HL-60 (cell line): ENCODE measurements around the gene LYSMD3.

Experiments used
- DNase-seq, 2 experiments: peaks; one replicate each; pipeline ENCODE4 v3.0.0-alpha.2; 2010 to 2020; ENCODE audit warnings: low read depth in 1 of 2, low spot score in 1 of 2
- H3K27ac ChIP-seq: fragments of 250-450 bp; sonication (Bioruptor Pico); replicated peaks from 2 replicates; pipeline ENCODE4 v1.5.1; 2020; ENCODE audit warnings: mild to moderate bottlenecking, moderate library complexity
- H3K27me3 ChIP-seq: fragments of 250-450 bp; sonication (Bioruptor Pico); 2 replicates; pipeline ENCODE4 v1.5.1; 2021; ENCODE audit warnings: mild to moderate bottlenecking, moderate library complexity; ENCODE audit not compliant: insufficient read depth, poor library complexity, severe bottlenecking
- H3K4me3 ChIP-seq: replicated peaks from 2 replicates; pipeline ENCODE4 v1.5.1; 2011; ENCODE audit warnings: mild to moderate bottlenecking, control low read depth, low read length; ENCODE audit not compliant: insufficient read depth
- GABPA ChIP-seq: IDR thresholded peaks from 2 replicates; pipeline ENCODE4 v1.6.1; 2012; ENCODE audit warnings: low read depth
- POLR2AphosphoS5 ChIP-seq: IDR thresholded peaks from 2 replicates; pipeline ENCODE4 v1.6.1; 2012; ENCODE audit warnings: low read depth
- REST ChIP-seq: IDR thresholded peaks from 2 replicates; pipeline ENCODE4 v1.6.1; 2012; ENCODE audit warnings: low read depth; ENCODE audit not compliant: insufficient replicate concordance
- SPI1 ChIP-seq: IDR thresholded peaks from 2 replicates; pipeline ENCODE4 v1.6.1; 2012; ENCODE audit warnings: low read depth, mild to moderate bottlenecking, borderline replicate concordance
- TF ChIP-seq, protein P1 (sequence below): IDR thresholded peaks from one replicate; pipeline ENCODE4 v1.5.1; 2011; ENCODE audit warnings: low read length, control low read depth, inconsistent platforms; ENCODE audit not compliant: insufficient read depth

The LYSMD3 gene

DNA sequence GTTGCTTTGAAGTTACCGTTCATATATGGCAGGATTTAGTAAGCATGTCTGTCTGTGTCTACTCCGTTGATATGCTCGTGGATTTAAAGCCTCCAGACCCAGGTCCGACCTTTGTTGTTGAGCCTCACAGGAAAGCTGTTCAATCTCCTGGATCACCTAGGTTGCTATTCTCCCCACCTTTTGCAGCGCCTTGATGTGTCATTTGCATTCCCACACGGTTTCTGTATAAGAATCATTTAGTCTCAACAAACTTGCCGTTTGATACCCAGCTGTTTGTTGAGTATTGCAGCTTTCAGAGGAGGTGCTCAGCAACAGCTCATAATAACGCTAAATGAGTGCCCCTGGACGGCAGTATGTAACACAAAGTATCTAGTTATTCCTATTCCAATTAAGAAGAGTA, 28.0 kb upstream of the LYSMD3 start:
- peaks cover 10% of the 10 kb centered on the region for H3K27me3 ChIP-seq
- no peak overlapping the region for H3K27ac ChIP-seq
- H3K4me3 ChIP-seq: no peak overlapping the region
- DNase-seq: no peak
- TF ChIP-seq GABPA (no peak), REST (no peak), POLR2AphosphoS5 (no peak)

DNA sequence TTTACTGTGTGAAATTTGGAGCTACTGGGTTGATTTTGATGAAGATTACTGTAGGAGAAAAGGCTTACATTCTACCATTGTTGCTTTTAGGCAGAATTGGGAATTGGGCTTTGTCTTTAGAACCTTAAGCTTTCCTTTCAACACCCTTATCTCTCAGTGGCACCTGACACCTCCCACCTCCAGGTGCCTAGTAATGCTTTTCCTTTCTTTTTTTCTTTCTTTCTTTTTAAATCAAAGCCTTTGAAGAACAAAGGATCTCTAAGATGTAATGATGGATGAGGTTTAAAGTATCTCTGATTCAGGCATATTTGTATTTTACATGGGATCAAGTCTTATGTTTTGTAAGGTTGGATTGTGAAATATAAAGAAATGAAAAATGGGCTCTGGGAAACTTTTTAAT, 26.3 kb upstream of the LYSMD3 start:
- Histone ChIP-seq H3K27me3 (peaks cover 7% of the 10 kb centered on the region), H3K27ac (no peak overlapping the region), H3K4me3 (no peak overlapping the region)
- TF ChIP-seq SPI1 (no peak), REST (no peak), POLR2AphosphoS5 (no peak), GABPA (no peak)
- TF ChIP-seq, protein P1, sequence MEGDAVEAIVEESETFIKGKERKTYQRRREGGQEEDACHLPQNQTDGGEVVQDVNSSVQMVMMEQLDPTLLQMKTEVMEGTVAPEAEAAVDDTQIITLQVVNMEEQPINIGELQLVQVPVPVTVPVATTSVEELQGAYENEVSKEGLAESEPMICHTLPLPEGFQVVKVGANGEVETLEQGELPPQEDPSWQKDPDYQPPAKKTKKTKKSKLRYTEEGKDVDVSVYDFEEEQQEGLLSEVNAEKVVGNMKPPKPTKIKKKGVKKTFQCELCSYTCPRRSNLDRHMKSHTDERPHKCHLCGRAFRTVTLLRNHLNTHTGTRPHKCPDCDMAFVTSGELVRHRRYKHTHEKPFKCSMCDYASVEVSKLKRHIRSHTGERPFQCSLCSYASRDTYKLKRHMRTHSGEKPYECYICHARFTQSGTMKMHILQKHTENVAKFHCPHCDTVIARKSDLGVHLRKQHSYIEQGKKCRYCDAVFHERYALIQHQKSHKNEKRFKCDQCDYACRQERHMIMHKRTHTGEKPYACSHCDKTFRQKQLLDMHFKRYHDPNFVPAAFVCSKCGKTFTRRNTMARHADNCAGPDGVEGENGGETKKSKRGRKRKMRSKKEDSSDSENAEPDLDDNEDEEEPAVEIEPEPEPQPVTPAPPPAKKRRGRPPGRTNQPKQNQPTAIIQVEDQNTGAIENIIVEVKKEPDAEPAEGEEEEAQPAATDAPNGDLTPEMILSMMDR: no peak
- DNase-seq: no peak

GRCh38 chr5:90554358-90555006, 25.1 kb upstream of the LYSMD3 start:
- H3K27ac ChIP-seq: no peak overlapping the region
- TF ChIP-seq SPI1: no peak
- TF ChIP-seq, protein P1: no peak
- no peak for TF ChIP-seq GABPA
- no peak for TF ChIP-seq REST
- TF ChIP-seq POLR2AphosphoS5: no peak
- DNase-seq: no peak
- peaks cover under 1% of the 10 kb centered on the region for H3K27me3 ChIP-seq
- H3K4me3 ChIP-seq: no peak overlapping the region
